Esophagus muscularis mucosa (tissue), 3 donors: ENCODE data around the gene PSMD11.

Experiments used
- CTCF ChIP-seq, 3 experiments: fragments of 200-600 bp in 2 of 3; fragments of 450-650 bp in 1 of 3; sonication (generic) in 2 of 3; IDR thresholded peaks; one replicate each; pipeline ENCODE4 v1.5.1; 2017 to 2019; ENCODE audit warnings: antibody characterized with exemption in 3 of 3, mild to moderate bottlenecking in 2 of 3, moderate library complexity in 1 of 3
- POLR2A ChIP-seq: fragments of 450-650 bp; IDR thresholded peaks from one replicate; pipeline ENCODE4 v1.6.1; 2017; ENCODE audit warnings: antibody characterized with exemption, moderate library complexity, mild to moderate bottlenecking, low read depth

- no peak for TF ChIP-seq CTCF (IDR thresholded peaks at IDR 0.05)
- no peak for TF ChIP-seq POLR2A
These were observed 80.8 kb downstream of the PSMD11 start for GRCh38 chr17:32525122-32525521.
